ENCODE results near the gene EDEM3. TPM values are rescaled to one million over a fixed set of nuclear protein-coding genes. Genes with fewer than 3 reads are reported as not detected.

The EDEM3 gene
- total RNA-seq, 1 experiment from 2014 or later = 14.1 TPM

DNA sequence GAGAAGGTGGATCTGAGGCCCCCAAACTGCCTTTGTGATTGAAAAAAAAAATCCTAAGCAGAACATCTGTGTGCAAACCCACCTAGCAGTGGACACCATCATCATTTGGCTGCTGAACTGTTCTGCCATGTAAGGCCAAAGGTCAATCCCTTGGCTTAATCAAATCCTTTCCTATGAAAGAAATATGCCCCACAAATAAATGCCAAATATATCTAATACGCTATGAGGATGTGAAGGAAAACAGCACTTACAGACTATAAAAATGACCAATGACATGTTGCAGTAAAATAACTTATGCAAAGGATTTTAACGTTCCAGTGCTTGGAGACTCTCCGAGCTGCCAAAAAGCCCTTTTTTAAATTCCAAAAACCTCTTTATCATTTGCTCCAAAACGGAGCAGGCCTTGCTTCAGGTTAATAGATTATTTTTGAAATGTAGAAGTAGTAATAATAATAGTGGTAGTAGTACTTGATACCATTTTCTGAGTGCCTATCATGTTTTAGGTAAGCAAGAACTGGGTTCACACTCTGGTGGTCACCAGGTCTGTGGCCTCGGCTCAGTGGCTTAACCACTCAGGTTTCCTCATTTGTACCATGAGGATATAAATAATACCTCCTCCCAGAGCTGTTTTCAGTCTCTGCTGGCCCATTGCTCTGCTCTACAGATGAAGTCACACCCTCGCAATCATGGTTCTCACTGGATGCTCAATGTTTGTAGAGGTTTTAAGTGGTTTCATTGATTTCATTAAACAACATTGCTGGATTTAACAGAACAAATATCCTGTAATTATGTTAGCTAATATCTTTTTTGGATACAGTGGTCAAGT, 47.9 kb upstream of the EDEM3 start:
- H3K27me3 ChIP-seq (replicated peaks; ENCODE audit: control insufficient read depth, insufficient read depth, low read length) = no peaks in the 10 kb centered on the region
- intact Hi-C loops (cut with micrococcal nuclease; ENCODE audit: unreplicated experiment) = no loop called here
- no peak overlapping the region for H3K4me3 ChIP-seq (ENCODE audit: low read depth, low read length)
- ChIA-PET POLR2A (no interaction called here), CTCF (no interaction called here)
- Mint-ChIP-seq H3K36me3 (ENCODE audit: insufficient read depth, unreplicated experiment) (no peaks in the 10 kb centered on the region), H3K27me3 (ENCODE audit: insufficient read depth, unreplicated experiment) (no peaks in the 10 kb centered on the region), H3K4me1 (ENCODE audit: low read depth, unreplicated experiment) (peaks cover 9% of the 10 kb centered on the region), H3K9me3 (ENCODE audit: unreplicated experiment) (no peaks in the 10 kb centered on the region), H3K4me3 (ENCODE audit: unreplicated experiment) (no peak overlapping the region), H3K27ac (ENCODE audit: unreplicated experiment) (no peak overlapping the region)
- H3K36me3 ChIP-seq (ENCODE audit: control insufficient read depth, insufficient read depth, low read length) = no peaks in the 10 kb centered on the region
- TF ChIP-seq, protein P1, sequence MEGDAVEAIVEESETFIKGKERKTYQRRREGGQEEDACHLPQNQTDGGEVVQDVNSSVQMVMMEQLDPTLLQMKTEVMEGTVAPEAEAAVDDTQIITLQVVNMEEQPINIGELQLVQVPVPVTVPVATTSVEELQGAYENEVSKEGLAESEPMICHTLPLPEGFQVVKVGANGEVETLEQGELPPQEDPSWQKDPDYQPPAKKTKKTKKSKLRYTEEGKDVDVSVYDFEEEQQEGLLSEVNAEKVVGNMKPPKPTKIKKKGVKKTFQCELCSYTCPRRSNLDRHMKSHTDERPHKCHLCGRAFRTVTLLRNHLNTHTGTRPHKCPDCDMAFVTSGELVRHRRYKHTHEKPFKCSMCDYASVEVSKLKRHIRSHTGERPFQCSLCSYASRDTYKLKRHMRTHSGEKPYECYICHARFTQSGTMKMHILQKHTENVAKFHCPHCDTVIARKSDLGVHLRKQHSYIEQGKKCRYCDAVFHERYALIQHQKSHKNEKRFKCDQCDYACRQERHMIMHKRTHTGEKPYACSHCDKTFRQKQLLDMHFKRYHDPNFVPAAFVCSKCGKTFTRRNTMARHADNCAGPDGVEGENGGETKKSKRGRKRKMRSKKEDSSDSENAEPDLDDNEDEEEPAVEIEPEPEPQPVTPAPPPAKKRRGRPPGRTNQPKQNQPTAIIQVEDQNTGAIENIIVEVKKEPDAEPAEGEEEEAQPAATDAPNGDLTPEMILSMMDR (IDR thresholded peaks at IDR 0.05; ENCODE audit: insufficient read depth in 1 of 2, low read depth in 1 of 2, low read length in 1 of 2, severe bottlenecking in 1 of 2, unreplicated experiment in 1 of 2) = no peak
- no peaks in the 10 kb centered on the region for H3K9me3 ChIP-seq
- no peak for DNase-seq
- BruUV-seq (replicated peaks) = no TSS peak
- H3K4me1 ChIP-seq = no peaks in the 10 kb centered on the region

DNA sequence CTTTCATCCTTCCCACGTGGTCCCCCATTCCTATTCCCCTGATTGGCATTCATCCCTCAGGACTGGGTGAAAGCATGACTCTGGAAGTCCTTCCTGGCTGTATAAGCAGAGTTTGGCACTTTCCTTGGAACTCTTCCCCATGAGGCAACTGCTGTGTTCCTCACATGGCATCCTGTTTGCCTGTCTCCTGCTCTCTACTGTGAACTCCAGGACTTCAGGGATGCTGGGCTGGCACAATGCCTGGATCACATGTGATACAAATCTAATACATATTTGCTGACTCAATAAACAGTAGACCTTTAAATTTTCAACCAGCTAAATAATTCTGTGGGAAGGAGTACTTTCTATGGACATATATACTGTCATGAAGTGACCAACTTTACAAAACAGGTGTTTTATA, 46.8 kb upstream of the EDEM3 start:
- H3K27me3 ChIP-seq (replicated peaks; ENCODE audit: control insufficient read depth, insufficient read depth, low read length) = no peaks in the 10 kb centered on the region
- POLR2A ChIA-PET = no interaction called here
- H3K36me3 ChIP-seq (ENCODE audit: control insufficient read depth, insufficient read depth, low read length) = no peaks in the 10 kb centered on the region
- H3K36me3 Mint-ChIP-seq (ENCODE audit: insufficient read depth, unreplicated experiment) = no peaks in the 10 kb centered on the region
- CTCF ChIA-PET = no interaction called here
- no peak for DNase-seq
- no peak overlapping the region for H3K4me3 Mint-ChIP-seq (ENCODE audit: unreplicated experiment)
- H3K9me3 Mint-ChIP-seq (ENCODE audit: unreplicated experiment) = no peaks in the 10 kb centered on the region
- TF ChIP-seq, protein P1 (IDR thresholded peaks at IDR 0.05; ENCODE audit: insufficient read depth in 1 of 2, low read depth in 1 of 2, low read length in 1 of 2, severe bottlenecking in 1 of 2, unreplicated experiment in 1 of 2) = no peak
- no peak overlapping the region for H3K4me3 ChIP-seq (ENCODE audit: low read depth, low read length)
- no peaks in the 10 kb centered on the region for H3K27me3 Mint-ChIP-seq (ENCODE audit: insufficient read depth, unreplicated experiment)
- peaks cover 9% of the 10 kb centered on the region for H3K4me1 Mint-ChIP-seq (ENCODE audit: low read depth, unreplicated experiment)
- BruUV-seq (replicated peaks) = no TSS peak
- H3K4me1 ChIP-seq = no peaks in the 10 kb centered on the region
- intact Hi-C loops (cut with micrococcal nuclease; ENCODE audit: unreplicated experiment) = no loop called here
- no peak overlapping the region for H3K27ac Mint-ChIP-seq (ENCODE audit: unreplicated experiment)
- H3K9me3 ChIP-seq = no peaks in the 10 kb centered on the region

DNA sequence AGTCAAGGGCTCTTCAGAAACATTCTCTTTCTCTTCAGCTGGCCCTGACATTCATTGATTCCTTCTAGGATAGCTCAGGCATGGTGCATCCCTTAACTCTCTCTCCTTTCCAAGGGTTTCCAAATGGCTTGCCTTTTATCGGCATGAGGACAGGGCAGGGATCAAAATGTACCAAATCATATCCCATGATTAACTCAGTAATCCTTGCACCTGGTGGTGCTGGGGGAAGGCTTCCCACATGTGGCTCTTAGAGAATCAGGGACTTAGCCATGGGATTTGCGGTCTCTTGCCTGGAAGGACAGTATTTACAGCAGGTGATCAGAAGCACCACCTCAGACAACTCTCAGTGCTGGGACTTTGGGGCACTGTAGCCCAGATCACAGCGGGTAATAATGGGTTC, 46.2 kb upstream of the EDEM3 start:
- DNase-seq = no peak
- TF ChIP-seq, protein P1 (IDR thresholded peaks at IDR 0.05; ENCODE audit: insufficient read depth in 1 of 2, low read depth in 1 of 2, low read length in 1 of 2, severe bottlenecking in 1 of 2, unreplicated experiment in 1 of 2) = no peak
- Histone ChIP-seq H3K4me3 (ENCODE audit: low read depth, low read length) (no peak overlapping the region), H3K9me3 (no peaks in the 10 kb centered on the region), H3K36me3 (ENCODE audit: control insufficient read depth, insufficient read depth, low read length) (no peaks in the 10 kb centered on the region), H3K27me3 (replicated peaks; ENCODE audit: control insufficient read depth, insufficient read depth, low read length) (no peaks in the 10 kb centered on the region), H3K4me1 (no peaks in the 10 kb centered on the region)
- H3K27me3 Mint-ChIP-seq (ENCODE audit: insufficient read depth, unreplicated experiment) = no peaks in the 10 kb centered on the region
- ChIA-PET POLR2A (no interaction called here), CTCF (no interaction called here)
- H3K36me3 Mint-ChIP-seq (ENCODE audit: insufficient read depth, unreplicated experiment) = no peaks in the 10 kb centered on the region
- intact Hi-C loops (cut with micrococcal nuclease; ENCODE audit: unreplicated experiment) = no loop called here
- H3K4me3 Mint-ChIP-seq (ENCODE audit: unreplicated experiment) = no peak overlapping the region
- H3K4me1 Mint-ChIP-seq (ENCODE audit: low read depth, unreplicated experiment) = peaks cover 13% of the 10 kb centered on the region
- no peak overlapping the region for H3K27ac Mint-ChIP-seq (ENCODE audit: unreplicated experiment)
- H3K9me3 Mint-ChIP-seq (ENCODE audit: unreplicated experiment) = no peaks in the 10 kb centered on the region
- BruUV-seq (replicated peaks) = no TSS peak

Data from Caco-2 (cell line).